Measurements from ENCODE around the gene MEX3A.

Gene MEX3A

GRCh38 chr1:156026588-156026987 lies 55.7 kb downstream of the MEX3A start:
- Histone ChIP-seq H3K9me2 (replicated peaks; ENCODE audit: control insufficient read depth, low read length) (no peaks in the 10 kb centered on the region), H3F3A (ENCODE audit: control insufficient read depth, insufficient read depth) (no peaks in the 10 kb centered on the region), H3K79me2 (ENCODE audit: control insufficient read depth, low read length) (no peaks in the 10 kb centered on the region), H3K27ac (ENCODE audit: low read depth, low read length) (no peak overlapping the region), H4K20me1 (ENCODE audit: control insufficient read depth, insufficient read depth, low read depth, low read length) (no peaks in the 10 kb centered on the region), H3K4me2 (ENCODE audit: low read length) (no peak overlapping the region), H3K27me3 (ENCODE audit: control insufficient read depth, low read length) (no peaks in the 10 kb centered on the region), H3K4me1 (ENCODE audit: control insufficient read depth, low read length) (peaks cover 8% of the 10 kb centered on the region), H3K36me3 (ENCODE audit: control insufficient read depth, low read length) (no peaks in the 10 kb centered on the region), H3K4me3 (ENCODE audit: low read length) (no peak overlapping the region), H3K9me3 (ENCODE audit: control insufficient read depth, insufficient read depth, low read length) (no peaks in the 10 kb centered on the region)
- TF ChIP-seq EZH2phosphoT487 (IDR thresholded peaks at IDR 0.05; ENCODE audit: borderline replicate concordance, low read length), result no peak
- TF ChIP-seq, protein P1, sequence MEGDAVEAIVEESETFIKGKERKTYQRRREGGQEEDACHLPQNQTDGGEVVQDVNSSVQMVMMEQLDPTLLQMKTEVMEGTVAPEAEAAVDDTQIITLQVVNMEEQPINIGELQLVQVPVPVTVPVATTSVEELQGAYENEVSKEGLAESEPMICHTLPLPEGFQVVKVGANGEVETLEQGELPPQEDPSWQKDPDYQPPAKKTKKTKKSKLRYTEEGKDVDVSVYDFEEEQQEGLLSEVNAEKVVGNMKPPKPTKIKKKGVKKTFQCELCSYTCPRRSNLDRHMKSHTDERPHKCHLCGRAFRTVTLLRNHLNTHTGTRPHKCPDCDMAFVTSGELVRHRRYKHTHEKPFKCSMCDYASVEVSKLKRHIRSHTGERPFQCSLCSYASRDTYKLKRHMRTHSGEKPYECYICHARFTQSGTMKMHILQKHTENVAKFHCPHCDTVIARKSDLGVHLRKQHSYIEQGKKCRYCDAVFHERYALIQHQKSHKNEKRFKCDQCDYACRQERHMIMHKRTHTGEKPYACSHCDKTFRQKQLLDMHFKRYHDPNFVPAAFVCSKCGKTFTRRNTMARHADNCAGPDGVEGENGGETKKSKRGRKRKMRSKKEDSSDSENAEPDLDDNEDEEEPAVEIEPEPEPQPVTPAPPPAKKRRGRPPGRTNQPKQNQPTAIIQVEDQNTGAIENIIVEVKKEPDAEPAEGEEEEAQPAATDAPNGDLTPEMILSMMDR (IDR thresholded peaks at IDR 0.05; ENCODE audit: low read depth, low read length, poor library complexity, severe bottlenecking), result no peak

- Histone ChIP-seq H3K36me3 (ENCODE audit: control insufficient read depth, low read length) (no peaks in the 10 kb centered on the region), H3K4me1 (ENCODE audit: control insufficient read depth, low read length) (peaks cover 12% of the 10 kb centered on the region), H3K79me2 (ENCODE audit: control insufficient read depth, low read length) (0 out of 2 replicates have a peak, but pooled peaks cover 3% of the 10 kb centered on the region), H3K9me3 (ENCODE audit: control insufficient read depth, insufficient read depth, low read length) (no peaks in the 10 kb centered on the region), H3K4me2 (ENCODE audit: low read length) (peak overlapping the region; percentile 2), H3K9me2 (replicated peaks; ENCODE audit: control insufficient read depth, low read length) (no peaks in the 10 kb centered on the region), H3K27me3 (ENCODE audit: control insufficient read depth, low read length) (no peaks in the 10 kb centered on the region), H3K27ac (ENCODE audit: low read depth, low read length) (no peak overlapping the region), H3K4me3 (ENCODE audit: low read length) (no peak overlapping the region), H3F3A (ENCODE audit: control insufficient read depth, insufficient read depth) (no peaks in the 10 kb centered on the region), H4K20me1 (ENCODE audit: control insufficient read depth, insufficient read depth, low read depth, low read length) (no peaks in the 10 kb centered on the region)
- TF ChIP-seq, protein P1 (IDR thresholded peaks at IDR 0.05; ENCODE audit: low read depth, low read length, poor library complexity, severe bottlenecking), result peak; percentile 71
- TF ChIP-seq EZH2phosphoT487 (IDR thresholded peaks at IDR 0.05; ENCODE audit: borderline replicate concordance, low read length), result no peak
Measured at GRCh38 chr1:156025876-156026275, 56.4 kb downstream of the MEX3A start.

- Histone ChIP-seq H4K20me1 (ENCODE audit: control insufficient read depth, insufficient read depth, low read depth, low read length) (no peaks in the 10 kb centered on the region), H3K4me3 (ENCODE audit: low read length) (no peak overlapping the region), H3F3A (ENCODE audit: control insufficient read depth, insufficient read depth) (no peaks in the 10 kb centered on the region), H3K4me2 (ENCODE audit: low read length) (no peak overlapping the region), H3K27ac (ENCODE audit: low read depth, low read length) (no peak overlapping the region), H3K9me2 (replicated peaks; ENCODE audit: control insufficient read depth, low read length) (no peaks in the 10 kb centered on the region), H3K4me1 (ENCODE audit: control insufficient read depth, low read length) (peaks cover 17% of the 10 kb centered on the region), H3K79me2 (ENCODE audit: control insufficient read depth, low read length) (peaks cover 13% of the 10 kb centered on the region), H3K9me3 (ENCODE audit: control insufficient read depth, insufficient read depth, low read length) (no peaks in the 10 kb centered on the region), H3K36me3 (ENCODE audit: control insufficient read depth, low read length) (peaks cover 2% of the 10 kb centered on the region), H3K27me3 (ENCODE audit: control insufficient read depth, low read length) (no peaks in the 10 kb centered on the region)
- TF ChIP-seq, protein P1 (IDR thresholded peaks at IDR 0.05; ENCODE audit: low read depth, low read length, poor library complexity, severe bottlenecking), result no peak
- no peak for TF ChIP-seq EZH2phosphoT487 (IDR thresholded peaks at IDR 0.05; ENCODE audit: borderline replicate concordance, low read length)
Measured at GRCh38 chr1:156024801-156025200, 57.5 kb downstream of the MEX3A start.
